Activated CD4-positive, alpha-beta T cell treated with anti-CD3 and anti-CD28 coated beads, Interleukin-2, amount 10 ng/mL, durations not matched to agents 7 days and 5 days (primary cell): Measurements from ENCODE around the gene TXNDC8. TPM values are rescaled to one million over a fixed set of nuclear protein-coding genes. Genes with fewer than 3 reads are reported as not detected.
"Not testable (repeated sequence)": the region's sequence is repeated elsewhere in the genome, so short reads cannot be mapped to it uniquely, and the experiment has no call there.

Source experiments
- CTCF ChIA-PET: fragments of 350-600 bp; sonication (Branson Sonifier 250); formaldehyde crosslinking; loops from one replicate; lab custom pipeline; 2021; ENCODE audit warnings: antibody characterized with exemption; lab: Charles Lee
- POLR2A ChIA-PET: fragments of 350-600 bp; sonication (Branson Sonifier 250); formaldehyde crosslinking; loops from one replicate; lab custom pipeline; 2021; ENCODE audit warnings: antibody characterized with exemption; lab: Charles Lee
- DNase-seq: peaks from one replicate; pipeline ENCODE4 v3.0.0-alpha.2; 2020
- H3K27ac Mint-ChIP-seq: one replicate; pipeline ENCODE4 v1.8.0; 2021; ENCODE audit warnings: mild to moderate bottlenecking, moderate library complexity, mixed read lengths
- H3K27me3 Mint-ChIP-seq: one replicate; pipeline ENCODE4 v1.8.0; 2021; ENCODE audit warnings: mixed read lengths
- H3K36me3 Mint-ChIP-seq: one replicate; pipeline ENCODE4 v1.8.0; 2021; ENCODE audit warnings: low read depth, mixed read lengths
- H3K4me1 Mint-ChIP-seq: one replicate; pipeline ENCODE4 v1.8.0; 2021; ENCODE audit warnings: mixed read lengths
- H3K4me3 Mint-ChIP-seq: one replicate; pipeline ENCODE4 v1.8.0; 2021; ENCODE audit warnings: mild to moderate bottlenecking, moderate library complexity, mixed read lengths
- H3K9me3 Mint-ChIP-seq: one replicate; pipeline ENCODE4 v1.8.0; 2021; ENCODE audit warnings: mixed read lengths
- total RNA-seq, 2 experiments: library from RNA; stranded (reverse); gene quantifications; one replicate each; pipeline ENCODE4 v1.2.3, GENCODE V29; 2021

TXNDC8 gene
- not detected for total RNA-seq

- ChIA-PET POLR2A (no interaction called here), CTCF (no interaction called here)
- Mint-ChIP-seq H3K4me3 (no peak within 1 kb of the TSS), H3K36me3 (no peaks in the 10 kb centered on the region), H3K9me3 (no peaks in the 10 kb centered on the region), H3K27me3 (peaks cover 4% of the 10 kb centered on the region), H3K4me1 (peaks cover 4% of the 10 kb centered on the region), H3K27ac (no peak within 1 kb of the TSS)
- DNase-seq, result no peak
Observed at GRCh38 chr9:110337727-110338126, at the start of gene TXNDC8. TSS of gene TXNDC8 (minus strand) at chr9:110337863.

- Mint-ChIP-seq H3K36me3 (no peaks in the 10 kb centered on the region), H3K27me3 (peaks cover 11% of the 10 kb centered on the region), H3K4me3 (no peak overlapping the region), H3K9me3 (no peaks in the 10 kb centered on the region), H3K4me1 (no peaks in the 10 kb centered on the region), H3K27ac (no peak overlapping the region)
- ChIA-PET CTCF (no interaction called here), POLR2A (no interaction called here)
- DNase-seq, result no peak
Observed at GRCh38 chr9:110383491-110383890, 45.8 kb upstream of the TXNDC8 start.

- POLR2A ChIA-PET, result no interaction called here
- CTCF ChIA-PET, result no interaction called here
- no peak overlapping the region for H3K27ac Mint-ChIP-seq
Observed at GRCh38 chr9:110382731-110383130, 45.1 kb upstream of the TXNDC8 start.

GRCh38 chr9:110371411-110372007, 33.8 kb upstream of the TXNDC8 start:
- ChIA-PET POLR2A (no interaction called here), CTCF (no interaction called here)
- no peaks in the 10 kb centered on the region for H3K4me1 Mint-ChIP-seq
- H3K27ac Mint-ChIP-seq, result no peak overlapping the region
- H3K36me3 Mint-ChIP-seq, result no peaks in the 10 kb centered on the region
- DNase-seq, result no peak
- H3K9me3 Mint-ChIP-seq, result no peaks in the 10 kb centered on the region
- no peak overlapping the region for H3K4me3 Mint-ChIP-seq
- H3K27me3 Mint-ChIP-seq, result no peaks in the 10 kb centered on the region

More at GRCh38 chr9:110382731-110383130, 45.1 kb upstream of the TXNDC8 start:
- Mint-ChIP-seq H3K36me3 (no peaks in the 10 kb centered on the region), H3K9me3 (no peaks in the 10 kb centered on the region), H3K4me3 (no peak overlapping the region), H3K4me1 (no peaks in the 10 kb centered on the region), H3K27me3 (peaks cover 17% of the 10 kb centered on the region)
- no peak for DNase-seq

GRCh38 chr9:110370315-110370714, 32.7 kb upstream of the TXNDC8 start:
- H3K4me3 Mint-ChIP-seq, result no peak overlapping the region
- no peak for DNase-seq
- no peaks in the 10 kb centered on the region for H3K36me3 Mint-ChIP-seq
- H3K4me1 Mint-ChIP-seq, result no peaks in the 10 kb centered on the region
- CTCF ChIA-PET, result no interaction called here
- H3K9me3 Mint-ChIP-seq, result no peaks in the 10 kb centered on the region
- H3K27ac Mint-ChIP-seq, result no peak overlapping the region
- H3K27me3 Mint-ChIP-seq, result no peaks in the 10 kb centered on the region
- POLR2A ChIA-PET, result interaction anchor here (0.6 kb wide), 1 partner anchor 682 kb away, joined by 3 read pairs; no protein-coding TSS in a partner anchor

GRCh38 chr9:110364451-110364850, 26.8 kb upstream of the TXNDC8 start:
- Mint-ChIP-seq H3K4me1 (no peaks in the 10 kb centered on the region), H3K27ac (no peak overlapping the region), H3K4me3 (no peak overlapping the region), H3K36me3 (no peaks in the 10 kb centered on the region), H3K27me3 (no peaks in the 10 kb centered on the region), H3K9me3 (no peaks in the 10 kb centered on the region)
- CTCF ChIA-PET, result interaction anchor here (0.5 kb wide), 1 partner anchor 137 kb away, joined by 3 read pairs; no protein-coding TSS in a partner anchor
- POLR2A ChIA-PET, result no interaction called here
- no peak for DNase-seq

GRCh38 chr9:110358992-110359391, 21.3 kb upstream of the TXNDC8 start:
- POLR2A ChIA-PET, H3K4me1 Mint-ChIP-seq, H3K4me3 Mint-ChIP-seq, CTCF ChIA-PET, H3K27ac Mint-ChIP-seq, H3K36me3 Mint-ChIP-seq, H3K27me3 Mint-ChIP-seq, DNase-seq, H3K9me3 Mint-ChIP-seq: not testable (repeated sequence)

- H3K4me3 Mint-ChIP-seq, result no peak overlapping the region
- ChIA-PET POLR2A (no interaction called here), CTCF (no interaction called here)
- H3K36me3 Mint-ChIP-seq, result no peaks in the 10 kb centered on the region
- H3K4me1 Mint-ChIP-seq, result no peaks in the 10 kb centered on the region
- H3K9me3 Mint-ChIP-seq, result no peaks in the 10 kb centered on the region
- H3K27ac Mint-ChIP-seq, result no peak overlapping the region
- no peaks in the 10 kb centered on the region for H3K27me3 Mint-ChIP-seq
- no peak for DNase-seq
Observed at GRCh38 chr9:110357505-110357904, 19.8 kb upstream of the TXNDC8 start.

GRCh38 chr9:110356639-110357395, 19.2 kb upstream of the TXNDC8 start:
- Mint-ChIP-seq H3K27me3 (no peaks in the 10 kb centered on the region), H3K27ac (no peak overlapping the region), H3K9me3 (no peaks in the 10 kb centered on the region), H3K36me3 (no peaks in the 10 kb centered on the region), H3K4me1 (no peaks in the 10 kb centered on the region), H3K4me3 (no peak overlapping the region)
- POLR2A ChIA-PET, result no interaction called here
- no peak for DNase-seq
- CTCF ChIA-PET, result interaction anchor here (0.7 kb wide), 1 partner anchor 753 kb away, joined by 4 read pairs; no protein-coding TSS in a partner anchor

GRCh38 chr9:110355911-110356310, 18.2 kb upstream of the TXNDC8 start:
- Mint-ChIP-seq H3K9me3 (no peaks in the 10 kb centered on the region), H3K27ac (no peak overlapping the region), H3K27me3 (no peaks in the 10 kb centered on the region), H3K4me3 (no peak overlapping the region), H3K36me3 (no peaks in the 10 kb centered on the region), H3K4me1 (no peaks in the 10 kb centered on the region)
- ChIA-PET POLR2A (no interaction called here), CTCF (no interaction called here)
- DNase-seq, result no peak

GRCh38 chr9:110351009-110351467, 13.4 kb upstream of the TXNDC8 start:
- Mint-ChIP-seq H3K4me1 (no peaks in the 10 kb centered on the region), H3K9me3 (no peaks in the 10 kb centered on the region), H3K36me3 (no peaks in the 10 kb centered on the region), H3K27me3 (no peaks in the 10 kb centered on the region), H3K4me3 (no peak overlapping the region), H3K27ac (no peak overlapping the region)
- POLR2A ChIA-PET, result no interaction called here
- no peak for DNase-seq
- CTCF ChIA-PET, result no interaction called here

GRCh38 chr9:110346325-110346724, 8.7 kb upstream of the TXNDC8 start:
- Mint-ChIP-seq H3K4me1 (no peaks in the 10 kb centered on the region), H3K4me3 (no peak overlapping the region), H3K36me3 (no peaks in the 10 kb centered on the region), H3K27me3 (no peaks in the 10 kb centered on the region), H3K9me3 (no peaks in the 10 kb centered on the region), H3K27ac (no peak overlapping the region)
- no peak for DNase-seq
- POLR2A ChIA-PET, result no interaction called here
- CTCF ChIA-PET, result no interaction called here

- DNase-seq, result no peak
- ChIA-PET POLR2A (no interaction called here), CTCF (no interaction called here)
- Mint-ChIP-seq H3K27me3 (no peaks in the 10 kb centered on the region), H3K4me3 (no peak overlapping the region), H3K9me3 (no peaks in the 10 kb centered on the region), H3K4me1 (no peaks in the 10 kb centered on the region), H3K36me3 (no peaks in the 10 kb centered on the region), H3K27ac (no peak overlapping the region)
Observed at GRCh38 chr9:110344821-110345220, 7.2 kb upstream of the TXNDC8 start.
